ENCODE measurements around the gene DOP1A.

DOP1A gene

DNA sequence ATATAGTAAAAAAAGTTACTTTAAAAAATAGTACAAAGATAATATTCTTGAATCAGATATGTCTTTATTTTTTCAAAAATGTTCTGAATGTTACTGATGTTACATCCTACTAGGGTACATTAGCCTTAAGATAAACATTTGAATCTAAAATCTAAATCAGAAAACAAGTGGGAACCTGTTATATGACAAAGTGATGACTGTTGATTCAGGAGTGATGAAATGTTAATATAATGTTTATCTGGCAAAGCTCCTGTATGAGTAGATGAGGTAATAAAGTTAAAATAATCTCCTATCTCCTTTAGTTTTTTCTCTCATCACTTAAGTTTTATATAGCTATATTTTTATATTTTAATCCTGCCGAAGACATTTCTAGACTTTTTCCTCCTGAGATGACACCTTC is 4.2 kb downstream of the DOP1A start:
- no peak for DNase-seq (ENCODE audit: low read depth, low spot score)

DNA sequence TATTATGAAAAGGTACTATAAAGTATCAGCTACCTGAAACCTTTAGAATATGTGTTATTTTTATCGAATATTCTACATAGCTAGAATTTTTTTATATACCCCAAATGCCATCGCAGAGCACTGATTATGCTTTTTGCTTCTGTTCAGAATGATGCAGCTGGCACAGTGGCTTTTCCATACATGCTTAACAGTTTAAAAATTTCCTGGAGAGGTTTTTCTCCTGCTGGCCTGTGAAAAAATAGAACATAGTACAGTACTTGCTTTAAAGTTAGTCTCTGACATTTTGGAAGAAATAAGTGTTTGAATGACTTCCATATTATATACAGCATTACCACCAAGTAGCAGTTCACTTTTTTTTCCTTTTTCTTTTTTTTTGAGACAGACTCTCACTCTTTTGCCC is 5.3 kb downstream of the DOP1A start:
- no peak for DNase-seq (ENCODE audit: low read depth, low spot score)

DNA sequence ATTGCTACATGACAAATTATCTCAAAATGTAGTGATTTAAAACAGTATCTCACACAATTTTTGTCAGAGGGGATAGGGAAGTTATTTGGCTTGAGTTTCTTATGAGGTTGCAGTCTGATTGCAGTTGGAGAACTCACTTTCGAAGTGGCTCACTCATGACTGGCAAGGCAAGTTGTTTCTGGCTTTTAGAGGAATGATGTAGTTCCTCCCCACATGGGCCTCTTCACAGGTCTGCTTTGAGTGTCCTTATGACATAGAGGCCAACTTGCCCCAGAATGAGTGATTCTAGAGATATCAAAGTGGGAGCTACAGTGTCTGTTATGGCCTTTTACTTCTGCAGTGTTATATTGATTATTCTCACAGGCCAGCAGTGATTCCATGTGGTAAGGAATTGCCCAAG is 6.1 kb downstream of the DOP1A start:
- DNase-seq (ENCODE audit: low read depth, low spot score) = no peak

DNA sequence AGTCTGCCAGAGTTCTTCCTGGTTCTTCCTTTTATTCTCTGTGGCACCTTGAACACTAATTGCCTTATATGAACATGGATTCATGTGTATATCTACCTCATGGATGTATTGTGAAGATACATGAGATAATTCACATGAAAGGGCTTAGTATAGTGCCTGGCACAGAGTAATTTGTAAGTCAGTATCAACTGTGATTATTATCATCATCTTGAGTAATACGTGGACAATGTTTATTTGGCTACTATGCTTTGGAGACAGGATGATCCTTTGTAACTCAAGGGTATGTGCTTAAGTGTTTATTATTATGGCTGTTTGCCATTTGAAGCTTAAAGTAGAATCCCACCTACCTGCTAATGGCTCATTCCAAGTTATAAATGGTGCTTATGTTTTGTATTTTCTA is 16.0 kb downstream of the DOP1A start:
- DNase-seq (ENCODE audit: low read depth, low spot score) = no peak

DNA sequence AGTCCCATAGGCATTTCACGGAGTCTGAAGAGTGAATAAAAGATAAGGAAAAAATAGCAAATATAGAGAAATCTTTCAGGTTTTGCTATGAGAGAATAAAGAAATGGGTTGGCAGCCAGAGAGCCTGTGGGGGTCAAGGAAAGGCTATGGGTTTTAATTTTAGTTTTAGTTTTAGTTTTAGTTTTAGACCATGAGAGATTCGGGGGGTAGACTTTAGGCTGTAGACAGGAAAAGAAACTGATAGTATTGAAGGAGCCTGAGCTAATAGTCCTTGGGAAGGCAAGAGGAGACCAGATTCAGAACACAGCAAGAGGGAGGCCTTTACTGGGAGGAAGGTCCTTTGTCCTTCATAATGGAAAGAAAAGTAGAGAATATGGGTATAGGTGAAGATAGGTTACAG is 19.3 kb downstream of the DOP1A start:
- DNase-seq (ENCODE audit: low read depth, low spot score) = no peak

DNA sequence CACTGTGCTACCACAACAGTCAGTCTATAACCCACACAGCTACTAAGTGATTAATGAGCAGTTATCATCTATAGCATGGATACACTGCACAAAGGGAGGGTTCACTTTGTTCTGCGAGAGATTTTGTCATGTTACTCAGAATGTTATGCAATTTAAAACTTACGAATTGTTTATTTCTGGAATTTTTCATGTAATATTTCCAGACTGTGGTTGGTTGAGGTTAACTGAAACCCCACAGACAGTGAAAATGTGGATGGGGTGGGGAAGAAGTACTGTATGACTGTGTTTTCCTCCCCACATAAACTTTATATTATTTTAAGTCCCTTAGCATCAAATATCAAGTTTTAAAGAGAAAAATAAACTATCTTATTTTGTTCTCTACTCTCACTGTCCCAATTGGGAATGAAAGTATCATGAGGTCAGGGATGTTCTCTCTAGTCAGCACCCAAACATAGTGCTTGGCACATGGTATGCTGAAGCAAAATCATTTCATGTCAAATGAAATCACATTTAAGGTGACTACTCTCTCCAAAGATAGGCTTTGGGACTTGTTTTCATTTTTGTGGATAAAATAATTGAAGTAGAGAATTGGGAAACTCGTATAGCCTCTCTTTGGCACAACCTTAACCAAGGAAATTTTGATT is 25.4 kb downstream of the DOP1A start:
- DNase-seq (ENCODE audit: low read depth, low spot score) = no peak

DNA sequence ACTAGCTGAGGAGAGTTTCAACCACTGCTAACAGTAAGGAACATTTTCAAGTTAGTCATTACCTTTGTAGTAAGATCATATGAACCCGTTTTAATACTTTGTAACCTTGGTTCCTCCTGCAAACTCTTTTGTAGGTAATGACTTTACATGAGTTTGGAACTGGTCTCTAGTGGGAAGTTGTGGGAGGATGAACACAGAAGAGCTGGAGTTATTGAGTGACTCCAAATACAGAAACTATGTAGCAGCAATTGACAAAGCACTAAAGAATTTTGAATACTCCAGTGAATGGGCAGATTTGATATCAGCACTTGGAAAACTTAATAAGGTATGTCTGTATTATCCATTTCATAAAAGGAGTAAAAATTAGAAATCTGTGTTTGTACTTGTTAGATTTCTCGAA is 29.3 kb downstream of the DOP1A start:
- no peak for DNase-seq (ENCODE audit: low read depth, low spot score)

DNA sequence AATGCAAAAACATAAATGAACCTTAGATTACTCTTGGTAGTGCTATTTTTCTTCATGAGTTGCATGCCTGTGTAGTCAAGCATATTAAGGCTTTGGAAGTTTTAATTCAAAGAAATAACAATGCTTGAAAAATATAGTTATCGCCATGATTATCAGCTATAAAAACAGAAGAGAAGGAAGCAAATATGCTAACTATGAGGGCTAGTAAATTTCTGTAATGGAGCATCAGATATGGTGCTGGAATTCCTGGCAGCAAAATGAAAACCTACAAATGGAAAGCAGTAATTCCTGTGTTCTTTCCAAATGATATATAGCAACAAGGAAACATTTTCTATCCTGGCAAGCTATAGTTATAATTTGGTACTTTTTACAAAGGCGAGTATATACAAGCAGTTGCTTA is 29.7 kb downstream of the DOP1A start:
- no peak for DNase-seq (ENCODE audit: low read depth, low spot score)

DNA sequence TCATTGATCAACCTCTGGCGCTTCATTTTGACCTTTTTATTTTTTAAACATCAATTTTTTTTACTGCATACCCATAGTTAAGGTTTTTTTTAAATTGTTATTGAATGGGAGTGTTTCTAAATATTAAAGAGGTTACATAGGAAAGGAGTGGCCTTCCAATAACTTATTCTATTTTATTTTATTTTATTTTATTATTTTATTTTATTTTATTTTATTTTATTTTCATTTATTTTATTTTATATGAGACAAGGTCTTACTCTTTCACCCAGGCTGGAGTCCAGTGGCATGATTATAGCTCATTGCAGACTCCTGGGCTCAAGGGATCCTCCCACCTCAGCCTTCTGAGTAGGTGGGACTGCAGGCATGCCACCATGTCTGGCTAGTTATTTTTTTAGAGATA is 30.2 kb downstream of the DOP1A start:
- DNase-seq (ENCODE audit: low read depth, low spot score) = no peak

DNA sequence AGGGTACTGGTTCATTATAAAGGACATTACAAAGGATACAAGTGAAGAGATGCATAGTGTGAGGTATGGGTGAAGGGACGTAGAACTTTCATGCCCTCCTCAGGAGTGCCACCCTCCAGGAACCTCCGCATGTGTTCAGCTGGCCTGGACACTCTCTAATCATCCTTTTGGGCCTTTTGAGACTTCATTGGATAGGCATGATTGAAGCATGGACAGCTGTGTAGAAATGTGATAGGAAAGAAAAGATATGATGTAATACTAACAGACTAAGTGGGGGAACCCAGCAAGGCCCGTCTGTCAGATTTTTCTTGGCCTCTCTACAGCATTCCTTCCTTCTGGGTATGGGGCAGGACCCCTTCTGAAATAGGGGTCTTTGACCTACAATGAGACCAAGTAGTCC is 31.1 kb downstream of the DOP1A start:
- no peak for DNase-seq (ENCODE audit: low read depth, low spot score)

DNA sequence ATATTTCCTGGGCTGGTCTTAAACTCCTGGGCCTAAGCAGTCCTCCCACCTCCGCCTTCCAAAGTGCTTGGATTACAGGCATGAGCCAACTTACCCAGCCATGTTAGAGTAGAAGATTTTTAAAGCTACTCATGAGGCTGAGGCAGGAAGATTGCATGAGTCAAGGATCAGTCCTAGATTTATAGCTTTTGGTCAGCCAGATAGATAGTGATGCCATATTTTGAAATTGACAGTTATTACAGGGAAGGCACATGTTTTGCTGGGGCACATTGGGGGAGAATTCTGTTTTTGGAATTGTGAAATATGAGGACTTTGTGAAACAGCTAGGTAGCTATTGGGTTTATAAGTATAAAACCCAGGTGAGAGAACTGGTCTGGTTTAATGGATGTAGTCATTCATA is 40.9 kb downstream of the DOP1A start:
- DNase-seq (ENCODE audit: low read depth, low spot score) = no peak

DNA sequence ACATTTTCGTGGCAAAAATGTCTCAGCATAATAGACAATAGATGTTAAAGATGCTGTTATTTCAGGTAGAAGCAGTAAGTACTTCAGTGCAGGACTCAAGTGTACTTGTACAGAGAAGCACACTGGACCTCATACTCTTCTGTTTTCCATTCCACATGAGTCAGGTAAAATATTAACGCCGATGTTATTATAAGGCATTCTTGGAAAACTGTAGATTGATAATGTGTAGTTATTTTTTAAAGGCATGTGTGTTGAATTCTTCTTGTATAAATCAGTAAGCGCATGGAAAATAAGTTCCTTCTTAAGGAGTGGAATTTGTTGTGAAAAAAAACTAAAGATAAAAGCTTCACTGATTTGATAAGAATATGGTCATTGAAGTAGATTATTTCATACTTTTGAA is 45.8 kb downstream of the DOP1A start:
- DNase-seq (ENCODE audit: low read depth, low spot score) = no peak

DNA sequence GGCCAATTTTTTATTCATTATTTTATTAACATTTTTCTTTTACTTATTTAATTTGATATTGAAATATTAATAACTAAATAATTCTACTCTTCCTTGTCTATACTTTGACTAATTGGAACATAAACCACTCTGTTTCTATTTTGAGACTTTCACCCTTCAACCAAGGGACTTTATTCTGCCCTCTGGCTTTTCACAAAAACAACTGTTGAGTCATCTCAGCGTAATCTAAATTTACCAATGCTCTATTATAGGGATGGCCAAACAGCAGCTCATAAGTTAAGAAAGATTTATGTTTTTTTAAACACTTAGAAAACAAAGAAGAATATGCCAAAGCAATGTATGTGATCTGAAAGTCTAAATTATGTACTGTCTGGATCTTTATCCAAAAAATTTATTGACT is 46.7 kb downstream of the DOP1A start:
- DNase-seq (ENCODE audit: low read depth, low spot score) = no peak

DNA sequence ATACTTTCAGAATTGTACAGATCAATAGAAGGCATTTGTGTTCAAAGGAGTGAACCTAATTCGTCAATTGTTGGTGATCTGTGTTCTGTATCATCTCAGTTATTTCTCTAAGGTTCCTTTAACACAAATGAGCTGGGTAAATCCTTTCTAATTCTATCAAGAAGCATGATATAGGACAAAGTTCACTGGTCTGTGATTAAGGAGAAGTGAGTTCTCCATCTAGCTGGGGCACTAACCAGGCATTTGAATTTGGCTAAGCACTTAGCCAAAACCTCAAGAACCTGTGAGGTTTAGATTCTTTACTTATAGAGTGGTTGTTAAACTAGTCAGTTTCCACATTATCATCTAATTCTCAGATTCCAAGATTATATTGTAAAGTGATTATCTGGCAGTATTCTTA is 50.3 kb downstream of the DOP1A start:
- no peak for DNase-seq (ENCODE audit: low read depth, low spot score)

DNA sequence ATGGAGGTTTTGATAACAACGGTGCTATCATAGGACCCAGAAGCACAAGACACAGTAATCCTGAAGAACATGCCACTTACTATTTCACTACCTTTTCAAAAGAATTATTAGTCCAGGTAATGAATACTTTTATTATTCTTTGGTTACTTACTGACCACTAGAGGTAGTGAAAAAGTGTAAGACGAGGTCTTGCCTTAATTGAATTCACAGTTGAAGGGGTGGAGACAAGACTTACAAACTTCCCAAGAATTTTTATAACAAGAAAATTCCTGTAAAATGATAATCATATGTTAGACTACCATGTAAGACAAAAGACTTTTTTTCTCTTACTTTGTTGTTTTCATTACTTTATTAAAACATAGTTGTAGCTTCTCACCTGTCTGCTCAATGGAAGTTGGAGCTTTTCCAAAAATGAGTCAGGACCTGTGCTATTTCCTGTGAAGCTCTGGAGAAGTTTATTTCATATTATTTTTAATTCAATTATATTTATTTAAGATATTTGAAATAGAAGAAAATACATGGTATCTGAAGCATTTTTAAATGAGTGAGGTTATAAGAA is 52.4 kb downstream of the DOP1A start:
- DNase-seq (ENCODE audit: low read depth, low spot score) = no peak

DNA sequence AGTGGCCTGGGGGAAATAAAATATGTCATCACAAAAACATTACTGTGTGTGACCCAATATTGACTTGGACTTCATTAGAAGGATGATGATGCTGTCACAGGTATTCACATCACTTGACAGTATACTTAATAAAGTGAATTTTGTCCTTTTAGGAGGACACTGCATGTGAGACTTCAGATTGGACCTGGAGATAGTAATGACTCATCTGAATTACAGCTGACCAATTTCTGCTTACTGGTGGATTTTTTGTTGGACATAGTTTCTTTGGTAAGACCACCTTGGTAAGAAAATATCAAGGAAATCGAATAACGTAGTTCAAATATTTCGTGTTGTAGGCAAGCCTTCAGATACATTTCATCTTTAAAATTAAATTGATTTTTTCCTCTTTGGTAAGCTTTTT is 57.1 kb downstream of the DOP1A start:
- no peak for DNase-seq (ENCODE audit: low read depth, low spot score)

DNA sequence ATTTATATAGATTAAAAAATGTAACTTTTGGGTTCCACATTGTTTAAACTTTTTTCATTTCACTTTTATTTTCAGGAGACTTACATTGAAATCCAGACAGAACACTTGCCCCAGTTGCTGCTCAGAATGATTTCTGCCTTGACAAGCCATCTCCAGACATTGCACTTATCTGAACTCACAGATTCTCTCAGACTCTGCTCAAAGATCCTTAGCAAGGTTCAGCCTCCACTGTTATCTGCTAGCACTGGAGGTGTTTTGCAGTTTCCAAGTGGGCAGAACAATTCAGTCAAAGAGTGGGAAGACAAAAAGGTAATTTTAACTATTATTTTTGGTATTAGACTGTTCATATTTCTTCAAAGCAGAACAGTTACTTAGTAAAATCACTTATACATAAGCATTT is 58.0 kb downstream of the DOP1A start:
- no peak for DNase-seq (ENCODE audit: low read depth, low spot score)

DNA sequence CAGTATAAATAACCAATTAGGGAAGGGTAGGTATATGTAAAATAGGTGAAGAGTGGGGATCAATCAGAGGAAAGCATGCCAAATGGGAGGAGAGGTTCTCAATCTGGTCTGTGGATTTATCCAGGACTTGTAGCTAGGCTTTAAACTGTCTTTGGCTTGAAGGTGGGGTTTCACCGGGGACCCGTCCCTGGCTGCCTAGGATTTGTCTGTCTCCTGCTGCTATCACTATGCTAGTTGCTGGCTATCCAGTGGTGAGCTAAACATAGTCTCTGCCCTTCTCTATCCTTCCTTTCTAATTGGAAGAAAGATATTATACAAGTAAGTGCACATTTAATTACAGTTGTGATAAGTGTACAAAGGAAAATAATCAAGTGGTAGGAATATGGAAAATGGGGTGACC is 58.8 kb downstream of the DOP1A start:
- DNase-seq (ENCODE audit: low read depth, low spot score) = no peak

DNA sequence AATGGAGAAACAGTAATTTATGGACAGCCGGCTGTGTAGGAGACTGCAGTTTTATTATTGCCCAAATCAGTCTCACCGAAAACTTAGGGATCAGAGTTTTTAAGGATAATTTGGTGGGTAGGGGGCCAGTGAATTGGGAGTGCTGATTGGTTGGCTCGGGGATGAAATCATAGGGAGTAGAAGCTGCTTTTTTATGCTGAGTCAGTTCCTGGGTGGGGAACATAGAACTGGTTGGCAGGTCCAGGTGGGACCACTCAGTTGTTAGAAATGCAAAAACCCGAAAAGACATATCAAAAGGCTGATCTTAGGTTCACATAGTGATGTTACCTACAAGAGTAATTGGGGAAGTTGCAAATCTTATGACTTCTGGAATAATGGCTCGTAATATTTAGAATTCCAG is 59.3 kb downstream of the DOP1A start:
- no peak for DNase-seq (ENCODE audit: low read depth, low spot score)

DNA sequence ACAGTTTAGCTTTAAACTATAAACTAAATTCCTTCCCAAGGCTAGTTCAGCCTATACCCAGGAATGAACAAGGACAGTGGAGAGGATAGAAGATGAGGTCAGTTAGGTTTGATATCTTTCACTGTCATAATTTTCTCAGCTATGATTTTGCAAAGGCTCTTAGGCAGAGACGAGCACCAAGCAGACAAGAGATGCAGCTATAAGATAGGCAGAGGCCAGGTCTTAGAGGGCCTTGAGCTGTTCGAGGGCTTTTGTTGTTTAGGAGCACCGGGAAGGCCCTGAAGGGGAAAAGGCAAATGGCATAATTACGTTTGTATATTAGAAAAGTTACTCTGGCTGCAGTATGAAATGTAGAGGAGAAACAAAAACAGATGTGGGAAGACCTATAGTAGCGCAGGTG is 59.8 kb downstream of the DOP1A start:
- DNase-seq (ENCODE audit: low read depth, low spot score) = no peak

DNA sequence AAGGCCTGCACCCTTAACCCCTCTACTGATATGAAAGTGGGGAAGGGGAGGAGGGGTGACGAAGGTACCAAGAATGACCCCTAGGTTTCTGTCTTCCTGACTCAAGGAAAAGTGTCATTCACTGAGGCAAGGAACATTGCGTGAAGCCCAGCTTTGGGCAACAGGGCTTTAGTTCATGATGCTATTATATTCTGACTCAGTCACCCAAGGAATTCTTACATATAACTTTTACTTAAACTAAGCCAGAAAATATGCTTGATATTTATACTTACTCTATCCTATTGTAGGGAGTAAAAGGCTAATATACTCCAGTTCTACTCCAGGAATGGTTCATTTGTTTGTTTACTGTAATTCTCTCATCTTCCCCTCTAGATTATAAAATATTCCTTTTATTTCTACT is 60.5 kb downstream of the DOP1A start:
- no peak for DNase-seq (ENCODE audit: low read depth, low spot score)

DNA sequence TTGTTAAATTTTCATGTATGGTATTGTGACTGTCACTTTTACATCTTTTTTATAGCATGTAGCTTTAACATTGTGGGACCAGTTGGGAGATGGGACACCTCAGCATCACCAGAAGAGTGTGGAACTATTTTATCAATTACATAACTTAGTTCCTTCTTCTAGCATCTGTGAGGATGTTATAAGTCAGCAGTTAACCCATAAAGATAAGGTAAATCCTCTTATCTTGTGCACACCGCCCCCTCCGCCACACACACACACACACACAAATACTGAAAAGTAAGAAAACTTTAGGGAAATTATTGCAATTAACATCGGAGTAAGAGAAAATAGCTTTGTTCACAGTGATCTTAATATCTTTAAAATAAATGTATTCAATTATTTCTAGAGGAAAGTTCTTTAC is 64.7 kb downstream of the DOP1A start:
- DNase-seq (ENCODE audit: low read depth, low spot score) = no peak

DNA sequence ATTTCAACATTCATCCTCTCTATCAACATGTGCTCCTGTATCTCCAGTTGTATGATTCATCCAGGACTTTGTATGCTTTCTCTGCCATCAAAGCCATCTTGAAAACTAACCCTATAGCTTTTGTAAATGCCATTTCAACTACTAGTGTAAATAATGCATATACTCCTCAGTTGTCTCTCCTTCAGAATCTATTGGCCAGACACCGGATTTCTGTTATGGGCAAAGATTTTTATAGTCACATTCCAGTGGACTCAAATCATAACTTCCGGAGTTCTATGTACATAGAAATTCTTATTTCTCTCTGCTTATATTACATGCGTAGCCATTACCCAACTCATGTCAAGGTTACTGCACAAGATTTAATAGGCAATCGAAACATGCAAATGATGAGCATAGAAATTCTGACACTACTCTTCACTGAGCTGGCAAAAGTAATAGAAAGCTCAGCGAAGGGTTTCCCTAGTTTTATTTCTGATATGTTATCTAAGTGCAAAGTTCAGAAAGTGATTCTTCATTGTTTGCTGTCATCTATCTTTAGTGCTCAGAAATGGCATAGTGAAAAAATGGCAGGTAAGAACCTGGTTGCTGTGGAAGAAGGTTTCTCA is 70.7 kb downstream of the DOP1A start:
- no peak for DNase-seq (ENCODE audit: low read depth, low spot score)

DNA sequence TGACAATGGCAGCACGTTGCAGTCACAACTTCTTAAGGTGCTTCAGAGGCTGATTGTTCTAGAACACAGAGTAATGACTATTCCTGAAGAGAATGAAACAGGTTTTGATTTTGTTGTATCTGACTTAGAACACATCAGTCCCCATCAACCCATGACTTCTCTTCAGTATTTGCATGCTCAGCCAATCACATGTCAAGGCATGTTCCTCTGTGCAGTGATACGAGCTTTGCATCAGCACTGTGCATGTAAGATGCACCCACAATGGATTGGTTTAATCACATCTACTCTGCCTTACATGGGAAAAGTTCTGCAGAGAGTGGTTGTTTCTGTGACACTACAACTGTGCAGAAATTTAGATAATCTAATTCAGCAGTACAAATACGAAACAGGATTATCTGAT is 71.3 kb downstream of the DOP1A start:
- DNase-seq (ENCODE audit: low read depth, low spot score) = no peak
